Upper lobe of right lung (tissue), 1 donor: ENCODE measurements around the gene RASSF4. TPM values are rescaled to one million over a fixed set of nuclear protein-coding genes. Genes with fewer than 3 reads are reported as not detected.

Experiments
- ATAC-seq: fragments of 200-7000 bp; cut with Tn5 transposase; one replicate; pipeline ENCODE4 v1.9.1; 2020; ENCODE audit warnings: mild to moderate bottlenecking, moderate library complexity
- DNase-seq: peaks from one replicate; pipeline ENCODE4 v3.0.0-alpha.2; 2020
- H3K27ac ChIP-seq: fragments of 200-600 bp; one replicate; pipeline ENCODE4 v1.8.0; 2022
- H3K27me3 ChIP-seq: fragments of 200-600 bp; one replicate; pipeline ENCODE4 v1.8.0; 2022; ENCODE audit warnings: mild to moderate bottlenecking
- H3K36me3 ChIP-seq: fragments of 200-600 bp; one replicate; pipeline ENCODE4 v1.8.0; 2022
- H3K4me1 ChIP-seq: fragments of 200-600 bp; one replicate; pipeline ENCODE4 v1.8.0; 2022
- H3K4me3 ChIP-seq: fragments of 200-600 bp; one replicate; pipeline ENCODE4 v1.8.0; 2022; ENCODE audit warnings: mild to moderate bottlenecking
- H3K9me3 ChIP-seq: fragments of 200-600 bp; one replicate; pipeline ENCODE4 v1.8.0; 2022
- intact Hi-C: fragments of 100-400 bp; cut with DNase I; formaldehyde crosslinking; loops from one replicate; pipeline ENCODE4 v1.11.0; 2022
- total RNA-seq: library from RNA; stranded (reverse); fragmentation: NEBNext Ultra II Directional; extraction: Animal tissue kit (Norgen Biotek cat#: 25700); gene quantifications from one replicate; pipeline ENCODE4 v1.2.1, GENCODE V29; 2021
- TF ChIP-seq, protein P1 (sequence below): fragments of 200-600 bp; IDR thresholded peaks from one replicate; pipeline ENCODE4 v1.8.0; 2022; ENCODE audit warnings: antibody characterized with exemption
- donor health status: DM: no; HTN: yes; CAD: no; lungs with severe emphysema.

Gene RASSF4
- total RNA-seq, 1 donor from 2014 or later = 40.9 TPM

DNA sequence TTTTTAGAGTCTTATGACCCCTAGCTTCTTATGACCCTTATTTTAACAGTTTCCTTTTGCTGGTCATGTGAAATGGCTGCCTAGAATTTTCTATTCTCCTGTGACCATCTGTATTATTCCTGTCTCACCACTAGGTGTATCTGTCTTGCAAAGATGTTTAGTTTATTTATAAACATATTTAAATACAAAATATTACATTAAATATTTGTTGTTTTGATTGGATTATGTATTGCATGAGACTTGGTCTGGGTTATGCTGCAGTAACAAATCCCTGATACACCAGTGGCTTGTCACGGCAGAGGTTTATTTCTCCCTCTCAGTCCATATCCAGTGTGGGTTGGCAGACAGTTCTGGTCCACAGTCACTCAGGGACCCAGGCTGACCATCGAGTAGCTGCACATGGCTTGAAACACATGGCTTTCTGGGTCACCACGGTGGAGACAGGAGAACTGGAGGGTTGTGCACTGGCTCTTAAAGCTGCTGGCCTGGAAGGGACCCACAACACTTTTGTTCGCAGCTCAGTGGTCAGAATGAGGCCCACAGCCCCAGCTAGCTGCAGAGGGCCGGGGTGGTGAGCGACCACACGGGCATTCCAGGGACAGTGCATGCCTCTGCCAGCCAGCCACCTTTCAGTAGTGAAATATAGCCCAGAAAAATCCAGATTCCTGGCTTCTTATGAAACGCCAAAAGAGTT is 7.4 kb downstream of the RASSF4 start:
- DNase-seq = no peak
- TF ChIP-seq, protein P1, sequence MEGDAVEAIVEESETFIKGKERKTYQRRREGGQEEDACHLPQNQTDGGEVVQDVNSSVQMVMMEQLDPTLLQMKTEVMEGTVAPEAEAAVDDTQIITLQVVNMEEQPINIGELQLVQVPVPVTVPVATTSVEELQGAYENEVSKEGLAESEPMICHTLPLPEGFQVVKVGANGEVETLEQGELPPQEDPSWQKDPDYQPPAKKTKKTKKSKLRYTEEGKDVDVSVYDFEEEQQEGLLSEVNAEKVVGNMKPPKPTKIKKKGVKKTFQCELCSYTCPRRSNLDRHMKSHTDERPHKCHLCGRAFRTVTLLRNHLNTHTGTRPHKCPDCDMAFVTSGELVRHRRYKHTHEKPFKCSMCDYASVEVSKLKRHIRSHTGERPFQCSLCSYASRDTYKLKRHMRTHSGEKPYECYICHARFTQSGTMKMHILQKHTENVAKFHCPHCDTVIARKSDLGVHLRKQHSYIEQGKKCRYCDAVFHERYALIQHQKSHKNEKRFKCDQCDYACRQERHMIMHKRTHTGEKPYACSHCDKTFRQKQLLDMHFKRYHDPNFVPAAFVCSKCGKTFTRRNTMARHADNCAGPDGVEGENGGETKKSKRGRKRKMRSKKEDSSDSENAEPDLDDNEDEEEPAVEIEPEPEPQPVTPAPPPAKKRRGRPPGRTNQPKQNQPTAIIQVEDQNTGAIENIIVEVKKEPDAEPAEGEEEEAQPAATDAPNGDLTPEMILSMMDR = peak; percentile 29
- Histone ChIP-seq H3K27me3 (no peaks in the 10 kb centered on the region), H3K4me3 (no peak overlapping the region), H3K27ac (peak overlapping the region; percentile 67), H3K36me3 (no peaks in the 10 kb centered on the region), H3K9me3 (no peaks in the 10 kb centered on the region), H3K4me1 (peaks cover 56% of the 10 kb centered on the region)
- intact Hi-C loops = no loop called here
- ATAC-seq = no peak

DNA sequence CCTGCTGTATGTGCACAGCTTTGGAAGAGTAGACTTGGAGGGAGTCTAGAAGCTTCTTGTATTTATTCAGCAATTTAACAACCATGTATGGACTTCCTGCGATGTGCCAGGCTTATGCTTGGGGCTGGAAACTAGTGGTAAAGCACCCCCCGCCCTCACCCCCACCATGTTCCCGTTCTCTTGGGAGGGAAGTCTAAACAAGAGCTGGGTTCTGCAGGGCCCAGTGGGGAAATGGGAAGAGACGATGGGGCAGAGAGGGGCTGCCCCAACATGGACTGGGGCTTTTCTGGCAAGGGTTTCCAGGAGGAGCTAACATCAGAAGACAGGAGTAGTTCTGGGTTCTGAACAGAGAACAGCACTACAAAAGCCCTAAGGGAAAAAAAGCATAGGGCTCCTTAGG is 8.0 kb downstream of the RASSF4 start:
- Histone ChIP-seq H3K36me3 (no peaks in the 10 kb centered on the region), H3K4me1 (peaks cover 56% of the 10 kb centered on the region), H3K27ac (peak overlapping the region; percentile 67), H3K4me3 (no peak overlapping the region), H3K27me3 (no peaks in the 10 kb centered on the region), H3K9me3 (no peaks in the 10 kb centered on the region)
- DNase-seq (no peak), ATAC-seq (peak; percentile 4)
- TF ChIP-seq, protein P1 = no peak
- intact Hi-C loops = no loop called here

DNA sequence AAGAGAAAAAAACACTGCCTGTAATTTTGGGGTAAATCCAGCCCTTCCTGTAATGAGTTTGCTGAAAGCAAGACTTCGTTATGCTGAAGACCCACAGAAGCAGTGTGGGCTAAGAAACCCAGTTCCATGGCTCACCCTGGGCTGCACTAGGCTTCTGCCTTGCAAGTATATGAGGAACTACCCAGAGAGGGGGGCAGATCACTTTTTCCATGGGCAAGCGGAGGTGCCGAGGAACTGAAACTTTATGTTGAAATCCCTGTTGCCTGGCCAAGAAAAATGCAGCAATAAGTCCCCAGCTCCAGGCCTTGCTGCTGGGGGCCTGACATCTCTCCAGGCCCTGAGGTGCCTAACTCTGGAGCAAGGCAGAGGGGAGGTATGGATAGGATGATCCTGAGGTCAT is 8.5 kb downstream of the RASSF4 start:
- intact Hi-C loops = no loop called here
- DNase-seq (no peak), ATAC-seq (peak; percentile 73)
- no peak overlapping the region for H3K4me3 ChIP-seq
- peak overlapping the region; percentile 67 for H3K27ac ChIP-seq
- H3K27me3 ChIP-seq = no peaks in the 10 kb centered on the region
- H3K9me3 ChIP-seq = no peaks in the 10 kb centered on the region
- peaks cover 52% of the 10 kb centered on the region for H3K4me1 ChIP-seq
- no peaks in the 10 kb centered on the region for H3K36me3 ChIP-seq
- TF ChIP-seq, protein P1 = no peak

DNA sequence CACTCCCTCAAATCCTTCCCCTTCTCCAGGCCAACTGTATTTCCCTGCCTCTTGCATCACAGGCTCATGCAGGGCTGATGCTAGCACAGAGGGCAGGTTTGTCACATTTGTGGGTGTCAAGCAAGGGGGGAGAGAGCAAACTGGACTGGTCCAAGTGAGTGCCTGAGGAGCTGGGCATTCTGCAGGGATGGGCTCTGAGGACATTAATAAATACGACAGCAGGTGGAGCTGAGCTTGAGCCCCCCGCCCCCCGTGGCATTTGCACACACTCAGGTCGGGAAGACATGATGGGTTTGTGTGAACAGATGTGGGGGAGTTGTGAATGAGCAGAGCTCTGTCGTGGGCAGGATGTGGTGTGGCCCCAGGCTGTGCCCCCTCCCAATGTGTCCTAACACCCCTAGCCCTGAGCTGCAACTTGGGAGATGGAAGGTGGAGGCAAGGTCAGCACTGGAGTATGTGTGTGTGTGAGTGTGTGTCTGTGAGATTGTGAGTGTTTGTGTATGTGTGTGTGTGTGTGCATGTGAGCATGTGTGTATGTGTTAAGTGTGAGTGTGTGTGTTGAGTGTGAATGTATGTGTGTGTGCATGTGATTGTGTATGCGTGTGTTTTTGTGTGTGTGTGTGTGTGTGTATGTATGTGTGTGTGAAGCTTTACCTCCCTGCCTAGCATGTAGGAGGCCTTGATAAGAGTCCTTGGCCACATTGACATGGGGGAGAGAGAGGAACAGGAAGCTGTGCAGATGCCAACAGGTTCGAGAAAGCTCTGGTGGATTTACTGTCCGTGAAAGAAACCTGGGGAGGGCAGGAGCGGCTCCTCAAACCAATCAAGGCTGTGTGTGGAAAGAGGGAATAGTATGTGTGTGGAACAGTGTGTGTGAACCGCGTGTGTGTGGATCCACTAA is 9.1 kb downstream of the RASSF4 start:
- peak overlapping the region; percentile 67 for H3K27ac ChIP-seq
- H3K4me3 ChIP-seq = no peak overlapping the region
- intact Hi-C loops = no loop called here
- ATAC-seq = peak; percentile 3
- H3K9me3 ChIP-seq = no peaks in the 10 kb centered on the region
- no peak for DNase-seq
- no peaks in the 10 kb centered on the region for H3K27me3 ChIP-seq
- TF ChIP-seq, protein P1 = no peak
- H3K36me3 ChIP-seq = no peaks in the 10 kb centered on the region
- peaks cover 51% of the 10 kb centered on the region for H3K4me1 ChIP-seq

DNA sequence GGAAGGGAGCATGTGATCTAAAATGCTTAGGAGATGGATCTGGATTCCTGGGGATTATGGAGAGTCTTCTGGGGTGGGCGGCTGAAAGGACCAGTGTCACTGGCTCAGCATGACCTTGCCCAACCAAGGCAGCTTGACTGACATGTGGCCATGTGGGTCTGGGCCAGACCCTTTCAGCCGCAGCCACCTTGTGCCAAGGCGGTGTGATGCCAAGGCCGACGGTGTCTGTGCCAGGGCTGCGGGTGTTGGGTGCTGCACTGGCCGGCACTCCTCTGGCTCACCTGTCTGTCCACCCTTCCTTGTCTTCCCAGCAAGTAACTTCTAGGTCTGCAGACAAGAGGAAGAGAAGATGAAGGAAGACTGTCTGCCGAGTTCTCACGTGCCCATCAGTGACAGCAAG is 10.3 kb downstream of the RASSF4 start:
- no peak for ATAC-seq
- H3K4me1 ChIP-seq = peaks cover 51% of the 10 kb centered on the region
- peak overlapping the region; percentile 6 for H3K27ac ChIP-seq
- H3K9me3 ChIP-seq = no peaks in the 10 kb centered on the region
- H3K27me3 ChIP-seq = no peaks in the 10 kb centered on the region
- H3K36me3 ChIP-seq = no peaks in the 10 kb centered on the region
- no peak for DNase-seq
- intact Hi-C loops = loop anchor here (5.0 kb wide), 1 partner anchor 38 kb away; no protein-coding TSS in a partner anchor
- no peak overlapping the region for H3K4me3 ChIP-seq
- TF ChIP-seq, protein P1 = no peak
